Upper lobe of left lung (tissue), 6 donors: ENCODE measurements around the gene GORASP1. TPM values are rescaled to one million over a fixed set of nuclear protein-coding genes. Genes with fewer than 3 reads are reported as not detected.
A peak's percentile ranks its signal among the peaks of the same experiment; 100 is the strongest.

Experiments
- ATAC-seq, 2 donors: fragments of 200-7000 bp; cut with Tn5 transposase; one replicate each; pipeline ENCODE4 v1.9.1; 2022; ENCODE audit warnings: mild to moderate bottlenecking in 2 of 2, moderate library complexity in 2 of 2; ENCODE audit not compliant: low FRiP score in 2 of 2
- DNase-seq, 2 donors: peaks; one replicate each; pipeline ENCODE4 v3.0.0-alpha.2; 2019 to 2020
- H3K27ac ChIP-seq, 4 donors: fragments of 200-600 bp; sonication (generic); one replicate each; pipeline ENCODE4 v1.5.1; 2016 to 2019
- H3K27me3 ChIP-seq, 4 donors: fragments of 200-600 bp; sonication (generic); one replicate each; pipeline ENCODE4 v1.5.1; 2017 to 2019
- H3K36me3 ChIP-seq, 4 donors: fragments of 200-600 bp; sonication (generic); one replicate each; pipeline ENCODE4 v1.5.1; 2016 to 2019
- H3K4me1 ChIP-seq, 4 donors: fragments of 200-600 bp; sonication (generic); one replicate each; pipeline ENCODE4 v1.5.1; 2018 to 2019
- H3K4me3 ChIP-seq, 4 donors: fragments of 200-600 bp; sonication (generic); one replicate each; pipeline ENCODE4 v1.5.1; 2017 to 2019; ENCODE audit warnings: mild to moderate bottlenecking in 2 of 4, moderate library complexity in 1 of 4
- H3K9me3 ChIP-seq, 4 donors: fragments of 200-600 bp; sonication (generic); one replicate each; pipeline ENCODE4 v1.5.1; 2018 to 2019
- CTCF ChIP-seq, 6 experiments: fragments of 450-650 bp in 4 of 6; fragments of 200-600 bp in 2 of 6; sonication (generic) in 2 of 6; IDR thresholded peaks; one replicate each; pipeline ENCODE4 v1.5.1; 2016 to 2019; ENCODE audit warnings: antibody characterized with exemption in 6 of 6
- EP300 ChIP-seq, 4 donors: sonication (generic); formaldehyde crosslinking; IDR thresholded peaks; one replicate each; pipeline ENCODE4 v1.5.1; 2017; ENCODE audit warnings: antibody characterized with exemption in 4 of 4, control low read depth in 2 of 4
- POLR2A ChIP-seq, 4 donors: fragments of 450-650 bp; IDR thresholded peaks; one replicate each; pipeline ENCODE4 v1.5.1; 2016 to 2017; ENCODE audit warnings: antibody characterized with exemption in 4 of 4, mild to moderate bottlenecking in 2 of 4
- POLR2AphosphoS5 ChIP-seq, 2 donors: sonication (generic); formaldehyde crosslinking; IDR thresholded peaks; one replicate each; pipeline ENCODE4 v1.5.1; 2017; ENCODE audit warnings: antibody characterized with exemption in 2 of 2
- WGBS, 2 donors: methylation state at CpG; one replicate each; pipeline ENCODE4 v1.1.5; 2017 to 2018; 5-methylcytosine and 5-hydroxymethylcytosine counted together
- total RNA-seq, 6 donors: library from RNA; depleted of rRNA in 4 of 6; stranded (reverse); fragments of >200 nt in 4 of 6; gene quantifications; one replicate each; pipeline versions ENCODE4 v1.1.0 to v1.2.1, GENCODE V29; 2016 to 2021
- donor health status: DM: no; HTN: no; CAD: no; lungs with moderate emphysema.
- donor health status: DM: no; HTN: yes; CAD: no; lungs with severe emphysema.

GORASP1 gene
- total RNA-seq, 6 donors from 2014 or later = 71.1 to 99.5 (median 79.8) TPM

- Histone ChIP-seq H3K27ac (peak overlapping the region in 2 of 4 donors; percentile 82 to 86), H3K36me3 (peaks cover 8 to 65% (median 35%) of the 10 kb centered on the region in 4 donors)
- WGBS, 2 donors = 94% methylated on average over 9 to 10 of the region's 10 CpGs
These were observed 30.8 kb upstream of the GORASP1 start for GRCh38 chr3:39137991-39138803.

GRCh38 chr3:39137435-39137936, 30.1 kb upstream of the GORASP1 start:
- no peaks in the 10 kb centered on the region for H3K27me3 ChIP-seq
- DNase-seq (no peak), ATAC-seq (no peak)
- no peak for TF ChIP-seq EP300 (IDR thresholded peaks at IDR 0.05)
- TF ChIP-seq POLR2AphosphoS5 (IDR thresholded peaks at IDR 0.05) = peak in 1 of 2 donors; percentile 16
- H3K36me3 ChIP-seq = peaks cover under 1 to 57% (median 28%) of the 10 kb centered on the region in 4 donors
- peaks cover 74 to 84% (median 78%) of the 10 kb centered on the region in 4 donors for H3K4me1 ChIP-seq
- 93 to 96% methylated on average over 14 to 18 of the region's 18 CpGs for WGBS, 2 donors
- H3K4me3 ChIP-seq = no peak overlapping the region
- no peaks in the 10 kb centered on the region for H3K9me3 ChIP-seq
- peak overlapping the region in 2 of 4 donors; percentile 82 to 86 for H3K27ac ChIP-seq

More at GRCh38 chr3:39137991-39138803, 30.8 kb upstream of the GORASP1 start:
- peaks cover 74 to 86% (median 77%) of the 10 kb centered on the region in 4 donors for H3K4me1 ChIP-seq
- no peak overlapping the region for H3K4me3 ChIP-seq
- H3K9me3 ChIP-seq = no peaks in the 10 kb centered on the region
- DNase-seq (no peak), ATAC-seq (no peak)
- TF ChIP-seq POLR2AphosphoS5 (IDR thresholded peaks at IDR 0.05) (no peak), EP300 (IDR thresholded peaks at IDR 0.05) (no peak), POLR2A (IDR thresholded peaks at IDR 0.05) (no peak), CTCF (IDR thresholded peaks at IDR 0.05) (no peak)
- H3K27me3 ChIP-seq = no peaks in the 10 kb centered on the region

GRCh38 chr3:39136533-39137434, 29.4 kb upstream of the GORASP1 start:
- H3K4me1 ChIP-seq = peaks cover 70 to 81% (median 75%) of the 10 kb centered on the region in 4 donors
- peak in 1 of 2 donors; percentile 69 for DNase-seq
- ATAC-seq = no peak
- H3K27me3 ChIP-seq = no peaks in the 10 kb centered on the region
- H3K4me3 ChIP-seq = no peak overlapping the region
- H3K27ac ChIP-seq = peak overlapping the region; percentile 8 to 86 (median 80)
- WGBS, 2 donors = 91 to 93% methylated on average over 13 to 21 of the region's 21 CpGs
- TF ChIP-seq EP300 (IDR thresholded peaks at IDR 0.05) = no peak
- no peak for TF ChIP-seq POLR2A (IDR thresholded peaks at IDR 0.05)
- no peak for TF ChIP-seq POLR2AphosphoS5 (IDR thresholded peaks at IDR 0.05)
- TF ChIP-seq CTCF (IDR thresholded peaks at IDR 0.05) = no peak
- H3K9me3 ChIP-seq = no peaks in the 10 kb centered on the region
- H3K36me3 ChIP-seq = peaks cover 0 to 50% (median 23%) of the 10 kb centered on the region in 4 donors

- peak in 3 of 4 donors; percentile 16 to 39 (median 33) for TF ChIP-seq POLR2A (IDR thresholded peaks at IDR 0.05)
- TF ChIP-seq POLR2AphosphoS5 (IDR thresholded peaks at IDR 0.05) = peak; percentile 91 to 93
- TF ChIP-seq CTCF (IDR thresholded peaks at IDR 0.05) = no peak
- peak; percentile 87 to 99 (median 97) for TF ChIP-seq EP300 (IDR thresholded peaks at IDR 0.05)
- H3K27me3 ChIP-seq = no peaks in the 10 kb centered on the region
- H3K36me3 ChIP-seq = peaks cover 0 to 36% (median 10%) of the 10 kb centered on the region in 4 donors
- H3K4me1 ChIP-seq = peaks cover 55 to 80% (median 61%) of the 10 kb centered on the region in 4 donors
- no peak overlapping the region for H3K4me3 ChIP-seq
- 47 to 63% methylated on average over 4 to 8 of the region's 8 CpGs for WGBS, 2 donors
- H3K27ac ChIP-seq = peak overlapping the region; percentile 73 to 86 (median 84)
- H3K9me3 ChIP-seq = no peaks in the 10 kb centered on the region
- DNase-seq (peak in 1 of 2 donors; percentile 86), ATAC-seq (peak in 1 of 2 donors; percentile 62)
These were observed 27.9 kb upstream of the GORASP1 start for GRCh38 chr3:39135170-39135805.
